Hepatic stellate cell (primary cell): ENCODE measurements around the gene ATP6V1B1.

Experiments used
- DNase-seq: peaks from one replicate; pipeline ENCODE4 v3.0.0; 2011; ENCODE audit warnings: low spot score

Gene ATP6V1B1

GRCh38 chr2:70901227-70902066 lies 34.3 kb upstream of the ATP6V1B1 start:
- no peak for DNase-seq

- no peak for DNase-seq
Observed at GRCh38 chr2:70902067-70902442, 33.6 kb upstream of the ATP6V1B1 start.

DNA sequence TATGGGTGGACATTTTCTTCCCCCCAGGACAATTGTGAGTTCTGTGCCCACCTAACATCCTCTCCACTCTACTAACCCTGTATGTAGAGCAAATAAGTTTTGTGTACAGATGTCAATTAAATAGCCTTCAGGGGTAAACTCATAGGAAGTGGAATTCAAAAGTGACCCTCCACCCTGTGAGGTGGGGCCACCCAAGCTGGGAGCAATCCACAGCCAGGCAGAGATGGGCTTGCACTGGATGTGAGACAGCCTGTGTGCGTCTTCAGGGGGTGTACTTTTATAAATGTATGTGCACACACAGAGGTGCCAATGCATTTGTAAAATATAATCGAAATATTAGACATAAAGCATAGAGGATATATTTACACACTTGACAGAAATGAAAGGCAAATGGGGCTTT lies 33.1 kb upstream of the ATP6V1B1 start:
- DNase-seq = no peak

DNA sequence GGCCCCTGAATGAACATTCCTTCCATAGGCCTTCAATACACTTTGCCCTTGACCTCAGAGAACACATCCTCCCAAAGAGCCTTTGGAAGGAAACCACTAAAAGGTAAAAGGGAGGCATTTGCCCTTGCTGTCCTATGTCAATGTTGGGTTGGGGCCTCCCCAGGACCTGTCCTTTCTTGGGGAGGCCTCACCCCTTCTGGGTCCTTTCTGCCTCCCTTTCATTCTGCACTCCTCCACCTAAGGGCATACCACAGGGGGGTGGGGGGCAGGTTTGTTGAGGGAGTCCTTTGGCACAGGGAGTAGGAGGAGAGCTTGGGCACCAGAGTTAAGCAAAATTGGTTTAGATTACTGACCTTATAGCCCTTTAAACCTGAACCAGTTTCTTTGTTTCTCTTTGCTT lies 32.5 kb upstream of the ATP6V1B1 start:
- DNase-seq = no peak

GRCh38 chr2:70903641-70904340 lies 31.9 kb upstream of the ATP6V1B1 start:
- DNase-seq = no peak

- no peak for DNase-seq
Observed at GRCh38 chr2:70904371-70905216, 31.1 kb upstream of the ATP6V1B1 start.

DNA sequence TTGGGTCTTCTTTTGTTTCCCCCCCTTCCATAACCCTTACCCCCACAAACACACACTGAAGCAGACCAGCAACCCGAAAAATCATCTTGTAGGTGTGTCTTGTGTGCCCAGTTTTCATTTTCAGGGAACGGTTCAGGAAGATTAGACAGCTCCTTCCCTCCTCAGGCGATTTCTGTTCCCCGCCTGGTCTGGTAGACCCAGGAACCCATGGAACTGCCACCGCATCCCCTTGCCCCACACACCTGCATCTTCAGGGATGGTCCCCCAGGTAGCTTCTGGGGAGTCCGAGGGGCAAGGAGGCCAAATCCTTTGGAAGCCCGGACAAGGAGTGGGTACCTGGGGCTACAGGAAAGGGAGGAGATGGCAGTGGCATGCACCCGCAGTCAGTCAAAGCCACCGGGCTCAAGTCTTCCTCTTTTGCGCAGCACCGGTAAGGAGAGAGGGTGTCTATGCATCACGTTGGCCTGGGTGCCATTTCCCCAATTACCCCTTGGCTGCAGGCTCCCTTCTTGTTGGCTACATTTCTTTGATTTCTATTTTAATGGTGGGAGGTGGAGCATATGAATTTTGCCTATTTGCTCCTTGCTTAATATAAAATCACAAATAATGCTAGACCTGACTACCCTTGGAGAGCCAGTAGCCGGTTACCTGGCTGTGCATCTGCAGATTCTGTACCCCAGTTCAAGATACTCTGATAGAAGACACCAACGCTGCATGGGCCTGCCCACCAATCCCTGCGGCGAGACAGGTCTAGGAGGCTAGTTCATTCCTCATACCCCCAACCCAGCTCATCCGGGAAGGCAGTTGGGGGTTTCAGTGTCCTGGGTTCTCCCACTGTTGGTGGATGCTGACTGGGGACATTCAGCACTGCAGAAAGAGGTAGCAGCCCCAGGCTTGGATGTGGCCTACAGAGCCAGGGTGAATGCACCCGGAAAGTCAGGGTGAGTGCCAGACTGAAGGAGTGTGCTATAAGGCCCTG lies 30.0 kb upstream of the ATP6V1B1 start:
- DNase-seq = no peak

DNA sequence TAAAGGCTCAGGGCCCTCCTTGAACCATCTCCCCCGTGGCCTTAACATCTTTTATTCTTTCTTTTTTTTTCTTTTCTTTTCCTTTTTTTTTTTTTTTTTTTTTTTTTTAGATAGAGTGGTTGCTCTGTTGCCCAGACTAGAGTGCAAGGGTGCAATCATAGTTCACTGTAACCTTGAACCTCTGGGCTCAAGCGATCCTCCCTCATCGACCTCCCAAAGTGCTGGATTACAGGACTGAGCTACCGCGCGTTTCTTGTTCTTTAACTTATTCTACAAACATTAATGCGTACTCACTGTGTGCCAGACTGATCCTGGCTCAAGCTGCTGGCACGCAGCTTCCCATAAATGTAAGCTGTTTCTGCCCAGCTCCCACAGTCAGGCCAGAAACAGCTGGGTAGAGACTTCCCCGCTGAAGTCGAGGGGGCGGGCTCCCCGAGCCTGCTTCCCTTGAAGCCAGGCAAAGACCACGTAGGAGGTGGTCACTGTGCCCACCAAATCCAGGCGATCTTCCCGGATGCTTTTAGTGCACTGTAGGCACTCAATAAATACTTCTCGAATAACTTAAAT lies 29.2 kb upstream of the ATP6V1B1 start:
- no peak for DNase-seq

DNA sequence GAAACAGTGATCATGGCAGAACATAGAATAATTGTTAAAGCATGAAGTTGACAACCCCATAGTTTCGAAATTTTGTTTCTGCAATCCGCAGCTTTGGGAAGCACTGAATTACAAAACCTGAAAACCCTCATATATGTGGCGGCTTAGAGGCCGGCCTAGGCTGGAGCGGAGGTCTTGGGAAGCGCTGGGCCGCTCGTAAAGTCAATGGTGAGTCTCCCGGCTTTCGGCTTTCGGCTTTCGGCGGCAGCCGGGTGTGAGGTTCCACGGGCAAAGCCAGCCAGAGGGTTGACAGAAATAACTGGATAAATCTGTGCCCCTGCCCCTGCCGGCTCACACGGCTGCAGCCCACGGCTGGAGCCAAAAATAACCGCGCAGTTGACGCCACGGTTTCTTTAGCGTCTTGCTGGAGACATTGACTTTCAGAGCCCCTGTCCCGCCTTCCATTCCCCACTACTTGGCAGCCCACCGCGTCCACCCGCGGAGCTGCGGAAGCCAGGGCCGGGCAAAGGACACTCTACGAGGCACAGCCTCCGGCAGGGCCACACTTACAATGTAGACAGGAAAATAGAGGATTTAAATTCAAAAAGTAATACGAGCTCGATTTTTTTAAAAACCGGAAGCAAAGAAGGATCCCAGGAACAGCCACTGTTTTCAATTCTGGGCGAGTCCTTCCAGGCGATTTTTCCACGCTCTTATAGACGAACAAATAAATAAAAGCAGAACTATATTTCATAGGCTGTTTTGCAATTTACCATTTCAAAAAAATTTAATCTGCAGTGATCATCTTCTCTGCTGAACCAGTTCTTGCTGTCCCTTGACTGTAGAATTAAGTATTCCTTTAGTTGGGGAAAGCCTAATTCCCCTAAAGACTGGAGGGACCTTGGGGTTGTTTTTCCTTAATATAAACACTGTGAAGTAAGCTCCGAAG lies 28.3 kb upstream of the ATP6V1B1 start:
- no peak for DNase-seq

DNA sequence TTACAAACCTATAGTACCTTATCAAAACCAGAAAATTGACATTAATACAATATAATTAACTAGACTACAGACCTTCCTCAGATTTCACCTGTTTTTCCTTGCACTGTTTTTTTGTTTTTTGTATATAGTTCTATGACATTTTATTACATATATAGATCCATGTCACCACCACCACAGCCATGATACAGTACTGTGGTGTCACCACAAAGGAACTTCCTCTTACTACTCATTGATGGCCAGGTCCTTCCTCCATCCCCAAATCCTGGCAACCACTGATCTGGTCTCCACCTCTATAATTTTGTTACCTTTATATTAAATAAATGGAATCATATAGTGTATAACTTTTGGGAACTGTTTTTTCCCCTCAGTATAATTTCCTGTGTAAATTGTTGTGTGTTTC lies 19.4 kb upstream of the ATP6V1B1 start:
- no peak for DNase-seq

GRCh38 chr2:70918016-70918415 lies 17.7 kb upstream of the ATP6V1B1 start:
- no peak for DNase-seq

- DNase-seq = peak; percentile 78
Observed at GRCh38 chr2:70919672-70920366, 15.9 kb upstream of the ATP6V1B1 start.

DNA sequence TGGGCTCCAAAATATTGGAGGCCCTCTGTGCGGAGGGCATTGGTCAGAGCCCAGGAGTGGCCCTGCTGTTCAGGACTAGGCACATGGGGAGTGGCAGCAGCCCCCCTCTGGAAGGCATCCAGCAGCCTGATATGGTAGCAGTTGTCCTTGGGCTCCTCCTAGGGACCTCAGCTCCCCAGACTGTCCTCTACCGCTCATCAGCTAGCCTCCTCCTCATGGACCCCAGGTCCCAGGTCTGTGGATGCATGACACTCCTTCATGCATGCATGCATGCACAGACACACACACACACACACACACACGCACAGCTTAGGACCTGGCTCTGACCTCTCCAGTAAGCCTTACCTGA lies 15.4 kb upstream of the ATP6V1B1 start:
- no peak for DNase-seq

- DNase-seq = no peak
Observed at GRCh38 chr2:70921031-70921430, 14.7 kb upstream of the ATP6V1B1 start.

DNA sequence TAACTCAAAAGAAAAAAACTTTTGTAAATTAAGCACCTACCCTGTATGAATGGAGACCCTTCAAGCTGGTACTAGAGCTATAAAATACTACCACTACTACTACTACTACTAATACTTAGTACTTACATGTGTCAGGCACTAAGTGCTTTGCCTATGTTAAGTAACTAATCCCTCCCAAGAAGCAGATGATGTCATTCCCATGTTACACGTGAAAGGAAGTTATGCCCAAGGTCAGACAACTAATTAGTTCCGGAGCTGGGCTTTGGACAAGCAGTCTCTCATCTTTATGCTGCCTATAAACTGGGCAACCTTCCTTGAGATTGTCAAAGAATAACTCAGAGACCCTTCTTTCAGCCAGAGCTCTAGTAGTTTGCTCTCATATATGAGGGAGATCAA lies 13.9 kb upstream of the ATP6V1B1 start:
- no peak for DNase-seq

- no peak for DNase-seq
Observed at GRCh38 chr2:70922235-70923234, 13.2 kb upstream of the ATP6V1B1 start.

DNA sequence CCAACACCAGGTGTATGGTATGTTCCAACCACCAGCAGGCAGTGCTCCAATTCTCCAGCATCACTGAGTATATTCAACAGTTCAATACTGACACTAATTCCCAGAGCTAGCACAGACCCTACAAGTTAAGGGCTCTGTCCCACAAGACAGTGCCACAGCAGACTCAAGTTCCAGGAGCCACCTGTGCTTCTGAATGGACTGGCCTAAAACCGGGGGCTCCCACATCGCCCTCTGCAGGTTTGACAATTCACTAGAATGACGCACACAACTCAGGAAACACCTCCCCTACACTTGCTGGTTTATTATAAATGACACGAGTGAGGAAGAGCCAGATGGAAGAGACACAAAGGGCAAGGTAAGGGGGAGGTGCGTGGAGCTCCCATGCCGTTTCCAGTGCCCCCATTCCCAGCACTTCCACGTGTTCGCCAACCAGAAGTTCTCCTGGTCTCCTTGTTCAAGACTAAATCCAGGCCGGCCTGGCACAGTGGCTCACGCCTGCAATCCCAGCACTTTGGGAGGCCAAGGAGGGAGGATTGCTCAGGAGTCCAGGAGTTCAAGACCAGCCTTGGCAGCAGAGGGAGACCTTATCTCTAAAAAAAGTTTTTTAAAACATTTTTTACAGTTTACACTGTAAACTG lies 12.2 kb upstream of the ATP6V1B1 start:
- DNase-seq = no peak

- no peak for DNase-seq
Observed at GRCh38 chr2:70926042-70926441, 9.7 kb upstream of the ATP6V1B1 start.
